IMR-90 (cell line): ENCODE measurements around the gene PCID2. TPM values are rescaled to one million over a fixed set of nuclear protein-coding genes. Genes with fewer than 3 reads are reported as not detected.

Experiments used
- ATAC-seq: fragments of 200-7000 bp; cut with Tn5 transposase; 2 replicates; pipeline ENCODE4 v1.9.1; 2020; ENCODE audit warnings: low read depth, mild to moderate bottlenecking, moderate library complexity
- BruUV-seq: library from RNA; stranded (reverse); fragments of 400-500 nt; replicated peaks from 2 replicates; lab custom pipeline; 2021; lab: Mats Ljungman, UMichigan
- CTCF ChIA-PET: fragments of 300-600 bp; formaldehyde crosslinking; extraction: SDS; loops from one replicate; lab custom pipeline; 2021; ENCODE audit warnings: antibody characterized with exemption; lab: Yijun Ruan, JAX
- POLR2A ChIA-PET: fragments of 300-600 bp; sonication (Branson Sonifier 250); formaldehyde crosslinking; loops from one replicate; lab custom pipeline; 2022; ENCODE audit warnings: antibody characterized with exemption; ENCODE audit not compliant: unreplicated experiment; lab: Charles Lee
- DNase-seq: peaks from one replicate; pipeline ENCODE4 v3.0.0; 2013
- H2AFZ ChIP-seq: replicated peaks from 2 replicates; pipeline ENCODE3; 2013; ENCODE audit warnings: low read length, mild to moderate bottlenecking; ENCODE audit not compliant: poor library complexity
- H2AK5ac ChIP-seq: 2 replicates; pipeline ENCODE4 v1.6.1; 2013; ENCODE audit warnings: low read depth, low read length, inconsistent platforms
- H2AK9ac ChIP-seq: replicated peaks from 2 replicates; pipeline ENCODE3; 2013; ENCODE audit warnings: mild to moderate bottlenecking, low read depth, low read length, moderate library complexity; ENCODE audit not compliant: poor library complexity
- H2BK120ac ChIP-seq: 2 replicates; pipeline ENCODE4 v1.6.1; 2013; ENCODE audit warnings: low read depth, low read length, inconsistent platforms
- H2BK15ac ChIP-seq: 3 replicates; pipeline ENCODE4 v1.6.1; 2013; ENCODE audit warnings: low read depth, low read length, inconsistent platforms
- H2BK20ac ChIP-seq: 2 replicates; pipeline ENCODE4 v1.6.1; 2013; ENCODE audit warnings: low read depth, mild to moderate bottlenecking, inconsistent platforms, low read length, moderate library complexity
- H2BK5ac ChIP-seq: 2 replicates; pipeline ENCODE4 v1.6.1; 2013; ENCODE audit warnings: mild to moderate bottlenecking, low read depth, low read length, inconsistent platforms; ENCODE audit not compliant: poor library complexity, severe bottlenecking
- H3K14ac ChIP-seq: replicated peaks from 2 replicates; pipeline ENCODE4 v1.6.1; 2013; ENCODE audit warnings: low read depth, low read length, inconsistent platforms
- H3K18ac ChIP-seq: 2 replicates; pipeline ENCODE4 v1.6.1; 2013; ENCODE audit warnings: low read depth, low read length, control low read depth
- H3K23ac ChIP-seq: 2 replicates; pipeline ENCODE4 v1.6.1; 2013; ENCODE audit warnings: low read depth, low read length, inconsistent platforms
- H3K27ac ChIP-seq: 2 replicates; pipeline ENCODE4 v1.5.1; 2013; ENCODE audit warnings: mild to moderate bottlenecking, control low read depth, low read length; ENCODE audit not compliant: insufficient read depth
- H3K27me3 ChIP-seq: 2 replicates; pipeline ENCODE4 v1.6.1; 2013; ENCODE audit warnings: low read length; ENCODE audit not compliant: control insufficient read depth, insufficient read depth
- H3K36me3 ChIP-seq: 2 replicates; pipeline ENCODE4 v1.6.1; 2013; ENCODE audit warnings: low read length, mixed read lengths; ENCODE audit not compliant: control insufficient read depth, insufficient read depth
- H3K4ac ChIP-seq: 2 replicates; pipeline ENCODE4 v1.6.1; 2013; ENCODE audit warnings: low read depth, low read length, inconsistent platforms
- H3K4me1 ChIP-seq: 2 replicates; pipeline ENCODE4 v1.6.1; 2013; ENCODE audit warnings: low read length, mixed read lengths; ENCODE audit not compliant: control insufficient read depth, insufficient read depth
- H3K4me2 ChIP-seq: 2 replicates; pipeline ENCODE4 v1.6.1; 2013; ENCODE audit warnings: low read depth, mild to moderate bottlenecking, control low read depth, low read length, moderate library complexity
- H3K4me3 ChIP-seq: 2 replicates; pipeline ENCODE4 v1.5.1; 2013; ENCODE audit warnings: low read depth, mild to moderate bottlenecking, control low read depth, low read length, moderate library complexity; ENCODE audit not compliant: insufficient read depth
- H3K56ac ChIP-seq: 2 replicates; pipeline ENCODE4 v1.6.1; 2013; ENCODE audit warnings: low read length, inconsistent platforms; ENCODE audit not compliant: insufficient read depth; ENCODE audit errors: extremely low read depth
- H3K79me1 ChIP-seq, 2 experiments: 2 replicates each; pipeline ENCODE4 v1.6.1; 2013; ENCODE audit warnings: low read length in 2 of 2, inconsistent platforms in 1 of 2, low read depth in 1 of 2
- H3K9ac ChIP-seq: 2 replicates; pipeline ENCODE4 v1.6.1; 2013; ENCODE audit warnings: low read depth, low read length, control low read depth
- H3K9me1 ChIP-seq: 2 replicates; pipeline ENCODE4 v1.6.1; 2013; ENCODE audit warnings: low read length, inconsistent platforms; ENCODE audit not compliant: insufficient read depth
- H3K9me3 ChIP-seq: 2 replicates; pipeline ENCODE4 v1.6.1; 2013; ENCODE audit warnings: low read length; ENCODE audit not compliant: control insufficient read depth, insufficient read depth
- H4K20me1 ChIP-seq: 2 replicates; pipeline ENCODE4 v1.6.1; 2013; ENCODE audit warnings: low read length, inconsistent platforms; ENCODE audit not compliant: insufficient read depth
- H4K5ac ChIP-seq: 2 replicates; pipeline ENCODE4 v1.6.1; 2013; ENCODE audit warnings: mild to moderate bottlenecking, low read depth, low read length, control low read depth
- H4K8ac ChIP-seq, 2 experiments: 2 replicates each; pipeline ENCODE4 v1.6.1; 2013; ENCODE audit warnings: low read depth in 2 of 2, low read length in 2 of 2, control low read depth in 1 of 2, inconsistent platforms in 1 of 2
- H4K91ac ChIP-seq: 2 replicates; pipeline ENCODE4 v1.6.1; 2013; ENCODE audit warnings: low read depth, low read length, inconsistent platforms; ENCODE audit not compliant: insufficient read depth
- BHLHE40 ChIP-seq: fragments of 150-350 bp; IDR thresholded peaks from 2 replicates; pipeline ENCODE4 v1.6.1; 2016; ENCODE audit warnings: mild to moderate bottlenecking, low read depth, low read length
- CEBPB ChIP-seq: IDR thresholded peaks from 2 replicates; pipeline ENCODE4 v1.6.1; 2012; ENCODE audit warnings: low read depth, low read length, improper control_type of control experiment
- FOS ChIP-seq: fragments of 150-350 bp; IDR thresholded peaks from 2 replicates; pipeline ENCODE4 v1.6.1; 2016; ENCODE audit warnings: low read depth, low read length
- MAFK ChIP-seq: IDR thresholded peaks from 2 replicates; pipeline ENCODE4 v1.6.1; 2012; ENCODE audit warnings: low read depth, low read length, improper control_type of control experiment
- MAZ ChIP-seq: IDR thresholded peaks from 2 replicates; pipeline ENCODE4 v1.6.1; 2012; ENCODE audit warnings: low read depth, mild to moderate bottlenecking, low read length, improper control_type of control experiment, moderate library complexity, borderline replicate concordance
- MXI1 ChIP-seq: IDR thresholded peaks from 2 replicates; pipeline ENCODE4 v1.6.1; 2012; ENCODE audit warnings: low read depth, mild to moderate bottlenecking, low read length, moderate library complexity, borderline replicate concordance
- POLR2A ChIP-seq: IDR thresholded peaks from 2 replicates; pipeline ENCODE4 v1.6.1; 2012; ENCODE audit warnings: mild to moderate bottlenecking, low read depth, low read length
- RAD21 ChIP-seq: IDR thresholded peaks from 2 replicates; pipeline ENCODE4 v1.6.1; 2012; ENCODE audit warnings: low read length, improper control_type of control experiment
- RCOR1 ChIP-seq: IDR thresholded peaks from 2 replicates; pipeline ENCODE4 v1.6.1; 2012; ENCODE audit warnings: mild to moderate bottlenecking, low read length, improper control_type of control experiment; ENCODE audit not compliant: insufficient replicate concordance
- RFX5 ChIP-seq: IDR thresholded peaks from 2 replicates; pipeline ENCODE4 v1.8.0; 2012; ENCODE audit warnings: low read depth, mild to moderate bottlenecking, low read length, moderate library complexity
- WGBS, 2 experiments: methylation state at CpG; one replicate each; pipeline versions ENCODE4 v1.1.5 to v1.1.7; 2013; ENCODE audit warnings: missing lambda C conversion rate in 2 of 2; ENCODE audit not compliant: insufficient read length in 1 of 2; ENCODE audit errors: extremely low coverage in 2 of 2; 5-methylcytosine and 5-hydroxymethylcytosine counted together
- dilution Hi-C: fragments of 300-500 bp; cut with HindIII; formaldehyde crosslinking; loops from one replicate; pipeline ENCODE4 v1.14.3; 2018; ENCODE audit warnings: low sequenced_read_pairs; ENCODE audit not compliant: unreplicated experiment
- in situ Hi-C: fragments of 300-500 bp; cut with MboI; formaldehyde crosslinking; loops from 3 replicates; pipeline ENCODE4 v1.14.3; 2019; ENCODE audit warnings: low sequenced_read_pairs, inconsistent platforms, mixed read lengths
- intact Hi-C: fragments of 100-400 bp; cut with micrococcal nuclease; formaldehyde crosslinking; loops from 2 replicates; pipeline ENCODE4 v1.10.0; 2022
- polyA plus RNA-seq, 3 experiments: library from polyadenylated mRNA; depleted of rRNA; stranded (reverse); fragments of >200 nt; gene quantifications; 2 replicates each; pipeline ENCODE4 v1.2.3, GENCODE V29; 2012; ENCODE audit warnings: low replicate concordance in 1 of 3
- total RNA-seq: library from RNA; depleted of rRNA; stranded (reverse); fragments of >200 nt; gene quantifications from 2 replicates; pipeline ENCODE4 v1.2.3, GENCODE V29; 2012
- TF ChIP-seq, protein P1 (sequence below): fragments of 150-350 bp; IDR thresholded peaks from 2 replicates; pipeline ENCODE4 v1.6.1; 2016; ENCODE audit warnings: low read depth, mild to moderate bottlenecking, low read length, moderate library complexity, borderline replicate concordance

PCID2 gene
- total and polyA plus RNA-seq, 2 of the 4 experiments (the other 2 are of a cell fraction) = 83.5 to 90.9 TPM

DNA sequence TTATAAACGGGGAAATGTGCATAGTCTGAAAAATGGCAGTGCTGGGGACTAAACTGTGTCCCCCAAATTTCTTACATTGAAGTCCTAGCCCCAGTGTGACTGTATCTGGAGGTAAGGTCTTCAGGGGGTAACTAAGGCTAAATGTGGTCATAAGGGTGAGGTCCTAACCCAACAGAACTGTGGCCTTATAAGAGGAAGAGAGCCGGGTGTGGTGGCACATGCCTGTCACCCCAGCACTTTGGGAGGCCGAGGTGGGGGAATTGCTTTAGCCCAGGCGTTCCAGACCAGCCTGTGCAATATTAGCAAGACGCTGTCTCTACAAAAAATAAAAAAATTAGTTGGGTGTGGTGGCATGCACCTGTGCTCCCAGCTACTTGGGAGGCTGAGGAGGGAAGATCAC lies 32.2 kb downstream of the PCID2 start:
- Histone ChIP-seq H4K91ac (peak overlapping the region; percentile 71), H3K23ac (no peak overlapping the region), H2BK120ac (peak overlapping the region; percentile 72; the same call in 1 of the 2 replicates), H2AK5ac (peak overlapping the region; percentile 92; the same call in 1 of the 2 replicates), H3K14ac (peak overlapping the region; percentile 30; the same call in 1 of the 2 replicates), H4K20me1 (no peaks in the 10 kb centered on the region), H3K9me3 (no peaks in the 10 kb centered on the region), H3K4ac (peak overlapping the region; percentile 76; the same call in 1 of the 2 replicates), H2BK20ac (no peak overlapping the region), H3K4me3 (no peak overlapping the region), H3K4me2 (no peak overlapping the region), H3K27ac (no peak overlapping the region), H3K9me1 (peaks cover 20% of the 10 kb centered on the region), H2AK9ac (no peak overlapping the region), H2BK15ac (no peak overlapping the region), H3K79me1 (peaks cover 17 to 56% of the 10 kb centered on the region in 2 experiments; a peak in 3 of 4 replicates), H2BK5ac (peak overlapping the region; percentile 79), H2AFZ (no peak overlapping the region), H3K27me3 (no peaks in the 10 kb centered on the region), H3K4me1 (peaks cover 22% of the 10 kb centered on the region), H3K18ac (no peak overlapping the region), H4K5ac (no peak overlapping the region), H3K36me3 (peaks cover 58% of the 10 kb centered on the region), H4K8ac (peak overlapping the region; percentile 86 to 87; a peak in 2 of 4 replicates), H3K9ac (no peak overlapping the region), H3K56ac (no peak overlapping the region)
- BruUV-seq = no TSS peak
- DNase-seq (no peak), ATAC-seq (no peak)
- TF ChIP-seq MXI1 (no peak), CEBPB (no peak), RCOR1 (no peak), MAFK (no peak), POLR2A (no peak), RFX5 (no peak), BHLHE40 (no peak), FOS (no peak), RAD21 (no peak), MAZ (no peak)
- TF ChIP-seq, protein P1, sequence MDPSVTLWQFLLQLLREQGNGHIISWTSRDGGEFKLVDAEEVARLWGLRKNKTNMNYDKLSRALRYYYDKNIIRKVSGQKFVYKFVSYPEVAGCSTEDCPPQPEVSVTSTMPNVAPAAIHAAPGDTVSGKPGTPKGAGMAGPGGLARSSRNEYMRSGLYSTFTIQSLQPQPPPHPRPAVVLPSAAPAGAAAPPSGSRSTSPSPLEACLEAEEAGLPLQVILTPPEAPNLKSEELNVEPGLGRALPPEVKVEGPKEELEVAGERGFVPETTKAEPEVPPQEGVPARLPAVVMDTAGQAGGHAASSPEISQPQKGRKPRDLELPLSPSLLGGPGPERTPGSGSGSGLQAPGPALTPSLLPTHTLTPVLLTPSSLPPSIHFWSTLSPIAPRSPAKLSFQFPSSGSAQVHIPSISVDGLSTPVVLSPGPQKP = no peak
- in situ Hi-C loops = no loop called here
- WGBS, 2 experiments = 80% methylated on average over 1 of the region's 5 CpGs; no CpG with 5 or more reads in 1 of the 2 experiments
- dilution Hi-C loops = no loop called here
- intact Hi-C loops = no loop called here
- ChIA-PET CTCF (no interaction called here), POLR2A (no interaction called here)
